Parathyroid adenoma (tissue), 2 donors: ENCODE data around the gene AP1G1.

Experiments used
- H2AFZ ChIP-seq: fragments of 300-600 bp; sonication (generic); one replicate; pipeline ENCODE4 v1.7.0; 2017; ENCODE audit warnings: antibody characterized with exemption, mild to moderate bottlenecking
- H3K27ac ChIP-seq: fragments of 300-600 bp; sonication (generic); one replicate; pipeline ENCODE4 v1.7.0; 2017
- H3K27me3 ChIP-seq: fragments of 300-600 bp; sonication (generic); one replicate; pipeline ENCODE4 v1.7.0; 2017; ENCODE audit warnings: low read length; ENCODE audit not compliant: control insufficient read depth, insufficient read depth
- H3K36me3 ChIP-seq: fragments of 300-600 bp; sonication (generic); one replicate; pipeline ENCODE4 v1.7.0; 2017; ENCODE audit warnings: low read length; ENCODE audit not compliant: control insufficient read depth, insufficient read depth
- H3K4me1 ChIP-seq: fragments of 300-600 bp; sonication (generic); one replicate; pipeline ENCODE4 v1.7.0; 2017; ENCODE audit warnings: control low read depth
- H3K4me2 ChIP-seq: fragments of 300-600 bp; sonication (generic); one replicate; pipeline ENCODE4 v1.7.0; 2017; ENCODE audit warnings: low read length
- H3K4me3 ChIP-seq: fragments of 300-600 bp; sonication (generic); one replicate; pipeline ENCODE4 v1.7.0; 2017; ENCODE audit warnings: low read depth, low read length
- H3K79me2 ChIP-seq: fragments of 300-600 bp; sonication (generic); one replicate; pipeline ENCODE4 v1.7.0; 2017; ENCODE audit warnings: control low read depth
- H3K9ac ChIP-seq: fragments of 300-600 bp; sonication (generic); one replicate; pipeline ENCODE4 v1.7.0; 2017; ENCODE audit warnings: mild to moderate bottlenecking
- H3K9me3 ChIP-seq: fragments of 300-600 bp; sonication (generic); one replicate; pipeline ENCODE4 v1.7.0; 2017; ENCODE audit warnings: low read length; ENCODE audit not compliant: control insufficient read depth
- CTCF ChIP-seq: fragments of 300-600 bp; sonication (generic); IDR thresholded peaks from one replicate; pipeline ENCODE4 v1.7.0; 2017; ENCODE audit warnings: antibody characterized with exemption, mild to moderate bottlenecking
- donor health status: primary hyperparathyroidism.

AP1G1 gene

GRCh38 chr16:71712501-71712900 lies 96.1 kb downstream of the AP1G1 start:
- H3K9ac ChIP-seq = no peak overlapping the region
- H3K9me3 ChIP-seq = no peaks in the 10 kb centered on the region
- no peaks in the 10 kb centered on the region for H3K27me3 ChIP-seq
- no peaks in the 10 kb centered on the region for H3K36me3 ChIP-seq
- H2AFZ ChIP-seq = no peak overlapping the region
- H3K79me2 ChIP-seq = peaks cover 9% of the 10 kb centered on the region
- peaks cover 6% of the 10 kb centered on the region for H3K4me1 ChIP-seq
- no peak overlapping the region for H3K4me2 ChIP-seq
- no peak overlapping the region for H3K4me3 ChIP-seq
- H3K27ac ChIP-seq = no peak overlapping the region
- TF ChIP-seq CTCF = no peak

- Histone ChIP-seq H3K4me2 (no peak overlapping the region), H3K27ac (no peak overlapping the region), H3K4me1 (peaks cover 6% of the 10 kb centered on the region), H3K27me3 (no peaks in the 10 kb centered on the region), H3K79me2 (peaks cover 9% of the 10 kb centered on the region), H2AFZ (no peak overlapping the region), H3K9ac (no peak overlapping the region), H3K4me3 (no peak overlapping the region), H3K9me3 (no peaks in the 10 kb centered on the region), H3K36me3 (no peaks in the 10 kb centered on the region)
- TF ChIP-seq CTCF = no peak
Measured at GRCh38 chr16:71711789-71712188, 96.8 kb downstream of the AP1G1 start.

- H3K4me3 ChIP-seq = no peak overlapping the region
Measured at GRCh38 chr16:71709229-71709781, 99.3 kb downstream of the AP1G1 start.

GRCh38 chr16:71708696-71709095 lies 99.9 kb downstream of the AP1G1 start:
- no peaks in the 10 kb centered on the region for H3K9me3 ChIP-seq
- no peak overlapping the region for H3K27ac ChIP-seq
- no peak overlapping the region for H3K4me3 ChIP-seq
- no peak overlapping the region for H2AFZ ChIP-seq
- H3K4me2 ChIP-seq = no peak overlapping the region
- no peak overlapping the region for H3K9ac ChIP-seq
- peaks cover 6% of the 10 kb centered on the region for H3K4me1 ChIP-seq
- no peaks in the 10 kb centered on the region for H3K27me3 ChIP-seq
- peaks cover 9% of the 10 kb centered on the region for H3K79me2 ChIP-seq
- H3K36me3 ChIP-seq = no peaks in the 10 kb centered on the region
- TF ChIP-seq CTCF = no peak

More at GRCh38 chr16:71709229-71709781, 99.3 kb downstream of the AP1G1 start:
- peak overlapping the region; percentile 18 for H3K4me2 ChIP-seq
- no peaks in the 10 kb centered on the region for H3K36me3 ChIP-seq
- H3K9ac ChIP-seq = no peak overlapping the region
- no peak for TF ChIP-seq CTCF
- no peaks in the 10 kb centered on the region for H3K9me3 ChIP-seq
- H2AFZ ChIP-seq = no peak overlapping the region
- H3K27me3 ChIP-seq = no peaks in the 10 kb centered on the region
- H3K4me1 ChIP-seq = peaks cover 6% of the 10 kb centered on the region
- peaks cover 9% of the 10 kb centered on the region for H3K79me2 ChIP-seq
- H3K27ac ChIP-seq = no peak overlapping the region

GRCh38 chr16:71707199-71707598 lies 101.4 kb downstream of the AP1G1 start:
- Histone ChIP-seq H3K36me3 (no peaks in the 10 kb centered on the region), H3K79me2 (peaks cover 9% of the 10 kb centered on the region), H3K27ac (no peak overlapping the region), H3K4me1 (peaks cover 6% of the 10 kb centered on the region), H3K4me3 (no peak overlapping the region), H3K9me3 (no peaks in the 10 kb centered on the region), H3K9ac (no peak overlapping the region), H3K4me2 (no peak overlapping the region), H3K27me3 (no peaks in the 10 kb centered on the region), H2AFZ (no peak overlapping the region)
- TF ChIP-seq CTCF = no peak
